CD4-positive, alpha-beta memory T cell (primary cell): ENCODE measurements around the gene EGLN2. TPM values are rescaled to one million over a fixed set of nuclear protein-coding genes. Genes with fewer than 3 reads are reported as not detected.
"Not testable (repeated sequence)": the region's sequence is repeated elsewhere in the genome, so short reads cannot be mapped to it uniquely, and the experiment has no call there.

Experiments used
- CTCF ChIA-PET: fragments of 350-600 bp; sonication (Branson Sonifier 250); formaldehyde crosslinking; loops from one replicate; lab custom pipeline; 2021; ENCODE audit warnings: inconsistent platforms; ENCODE audit not compliant: partially characterized antibody; lab: Charles Lee
- POLR2A ChIA-PET: fragments of 350-600 bp; sonication (Branson Sonifier 250); formaldehyde crosslinking; loops from one replicate; lab custom pipeline; 2021; ENCODE audit not compliant: partially characterized antibody; lab: Charles Lee
- DNase-seq, 5 donors: peaks; one replicate each; pipeline versions ENCODE4 v3.0.0 to v3.0.0-alpha.2; 2020 to 2022; ENCODE audit warnings: mixed read lengths in 1 of 5
- H3K27ac ChIP-seq: one replicate; pipeline ENCODE4 v1.7.0; 2013; ENCODE audit warnings: low read depth, low read length
- H3K27me3 ChIP-seq: 2 replicates; pipeline ENCODE4 v1.7.0; 2013; ENCODE audit warnings: mild to moderate bottlenecking, low read length, moderate library complexity; ENCODE audit not compliant: insufficient read depth
- H3K36me3 ChIP-seq: 2 replicates; pipeline ENCODE4 v1.7.0; 2013; ENCODE audit warnings: mild to moderate bottlenecking, low read length, moderate library complexity; ENCODE audit not compliant: insufficient read depth
- H3K4me1 ChIP-seq: 2 replicates; pipeline ENCODE4 v1.7.0; 2013; ENCODE audit warnings: mild to moderate bottlenecking, low read length, moderate library complexity; ENCODE audit not compliant: insufficient read depth
- H3K4me3 ChIP-seq, 2 donors: one replicate each; pipeline ENCODE4 v1.7.0; 2013; ENCODE audit warnings: low read length in 2 of 2, mild to moderate bottlenecking in 1 of 2
- H3K9me3 ChIP-seq, 2 donors: one replicate each; pipeline ENCODE4 v1.7.0; 2013; ENCODE audit warnings: low read length in 2 of 2, control low read depth in 1 of 2; ENCODE audit not compliant: control insufficient read depth in 1 of 2
- H3K27ac Mint-ChIP-seq, 7 donors: one replicate each; pipeline ENCODE4 v1.8.0; 2020 to 2021; ENCODE audit warnings: mixed read lengths in 7 of 7, mild to moderate bottlenecking in 6 of 7, inconsistent platforms in 3 of 7, moderate library complexity in 3 of 7
- H3K27me3 Mint-ChIP-seq, 2 donors: one replicate each; pipeline ENCODE4 v1.8.0; 2020 to 2021; ENCODE audit warnings: mixed read lengths in 2 of 2
- H3K36me3 Mint-ChIP-seq, 2 donors: one replicate each; pipeline ENCODE4 v1.8.0; 2020 to 2021; ENCODE audit warnings: mixed read lengths in 2 of 2, inconsistent platforms in 1 of 2, mild to moderate bottlenecking in 1 of 2
- H3K4me1 Mint-ChIP-seq, 4 donors: one replicate each; pipeline ENCODE4 v1.8.0; 2020 to 2021; ENCODE audit warnings: mixed read lengths in 4 of 4, mild to moderate bottlenecking in 1 of 4
- H3K4me3 Mint-ChIP-seq, 8 donors: one replicate each; pipeline ENCODE4 v1.8.0; 2020 to 2021; ENCODE audit warnings: mixed read lengths in 8 of 8, mild to moderate bottlenecking in 7 of 8, moderate library complexity in 6 of 8, inconsistent platforms in 3 of 8
- H3K9me3 Mint-ChIP-seq, 8 donors: one replicate each; pipeline ENCODE4 v1.8.0; 2020 to 2021; ENCODE audit warnings: mixed read lengths in 8 of 8, mild to moderate bottlenecking in 5 of 8, inconsistent platforms in 3 of 8, moderate library complexity in 1 of 8
- intact Hi-C: fragments of 100-400 bp; cut with micrococcal nuclease; formaldehyde crosslinking; loops from one replicate; pipeline ENCODE4 v1.15.1; 2023
- polyA plus RNA-seq, 2 donors: library from polyadenylated mRNA; unstranded; fragments of 300-500 nt; fragmentation: Illumina TruSeq; gene quantifications; one replicate each; pipeline ENCODE4 v1.2.3, GENCODE V29; 2021
- total RNA-seq, 2 experiments: library from RNA; stranded (reverse); gene quantifications; one replicate each; pipeline ENCODE4 v1.2.3, GENCODE V29; 2021

The EGLN2 gene
- total and polyA plus RNA-seq, 4 experiments from 2014 or later = 141 to 219 (median 205) TPM

GRCh38 chr19:40763526-40763925 lies 35.5 kb upstream of the EGLN2 start:
- CTCF ChIA-PET = no interaction called here
- POLR2A ChIA-PET = interaction anchor here (0.6 to 0.7 kb wide), 2 partner anchors 14 to 35 kb away, joined by 3 to 4 read pairs; partner anchors contain the start of gene EGLN2
- H3K36me3 Mint-ChIP-seq = peaks cover 58 to 70% of the 10 kb centered on the region in 2 donors
- H3K27ac Mint-ChIP-seq = peak overlapping the region in 4 of 7 donors; percentile 13 to 41 (median 30)
- H3K4me3 Mint-ChIP-seq = no peak overlapping the region
- H3K9me3 Mint-ChIP-seq = no peaks in the 10 kb centered on the region
- no peaks in the 10 kb centered on the region for H3K27me3 Mint-ChIP-seq
- Histone ChIP-seq H3K9me3 (no peaks in the 10 kb centered on the region), H3K27ac (no peak overlapping the region), H3K36me3 (peaks cover 72% of the 10 kb centered on the region), H3K27me3 (no peaks in the 10 kb centered on the region), H3K4me3 (no peak overlapping the region), H3K4me1 (peaks cover 14% of the 10 kb centered on the region)
- intact Hi-C loops = no loop called here
- peaks cover 15 to 42% (median 23%) of the 10 kb centered on the region in 4 donors for H3K4me1 Mint-ChIP-seq
- no peak for DNase-seq

DNA sequence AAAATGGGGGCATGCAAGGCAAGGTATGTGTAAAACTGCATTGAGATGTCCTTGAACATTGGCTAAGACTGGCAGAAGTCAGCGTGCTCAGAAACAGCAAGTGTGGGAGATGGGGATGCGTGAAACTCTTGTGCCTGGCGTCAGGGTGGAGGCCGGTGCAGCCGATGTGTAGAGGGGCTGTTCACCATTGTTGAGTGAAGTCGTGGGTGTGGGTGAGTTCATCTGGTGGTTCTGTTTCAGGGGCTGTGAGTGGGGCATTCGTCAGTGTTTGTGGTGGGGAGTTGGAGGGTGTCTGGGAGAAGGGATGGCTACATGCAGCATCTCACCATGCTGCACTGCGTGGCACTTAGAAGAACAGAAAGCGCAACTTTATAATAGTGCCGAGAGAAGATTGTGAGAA lies 35.0 kb upstream of the EGLN2 start:
- Mint-ChIP-seq H3K27ac (peak overlapping the region in 5 of 7 donors; percentile 13 to 63 (median 41)), H3K4me1 (peaks cover 15 to 41% (median 23%) of the 10 kb centered on the region in 4 donors), H3K9me3 (no peaks in the 10 kb centered on the region), H3K27me3 (no peaks in the 10 kb centered on the region), H3K36me3 (peaks cover 58 to 72% of the 10 kb centered on the region in 2 donors), H3K4me3 (no peak overlapping the region)
- CTCF ChIA-PET = no interaction called here
- H3K36me3 ChIP-seq = peaks cover 69% of the 10 kb centered on the region
- no peak for DNase-seq
- peaks cover 14% of the 10 kb centered on the region for H3K4me1 ChIP-seq
- H3K9me3 ChIP-seq = no peaks in the 10 kb centered on the region
- H3K27ac ChIP-seq = no peak overlapping the region
- no peaks in the 10 kb centered on the region for H3K27me3 ChIP-seq
- POLR2A ChIA-PET = no interaction called here
- intact Hi-C loops = no loop called here
- no peak overlapping the region for H3K4me3 ChIP-seq

DNA sequence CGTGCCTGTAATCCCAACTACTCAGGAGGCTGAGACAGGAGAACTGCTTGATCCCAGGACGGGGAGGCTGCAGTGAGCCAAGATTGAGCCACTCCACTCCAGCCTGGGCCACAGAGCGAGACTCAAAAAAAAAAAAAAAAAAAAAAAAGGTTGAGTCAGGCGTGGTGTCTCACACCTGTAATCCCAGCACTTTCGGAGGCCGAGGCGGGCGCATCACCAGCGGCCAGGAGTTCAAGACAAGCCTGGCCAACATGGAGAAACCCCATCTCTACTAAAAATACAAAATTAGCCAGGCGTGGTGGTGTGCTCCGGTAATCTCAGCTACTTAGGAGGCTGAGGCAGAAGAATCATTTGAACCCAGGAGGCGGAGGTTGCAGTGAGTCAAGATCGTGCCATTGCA lies 32.6 kb upstream of the EGLN2 start:
- H3K27me3 ChIP-seq, H3K9me3 Mint-ChIP-seq, H3K4me3 Mint-ChIP-seq, H3K27ac Mint-ChIP-seq, H3K27me3 Mint-ChIP-seq, H3K27ac ChIP-seq, intact Hi-C loops, H3K9me3 ChIP-seq, DNase-seq, H3K4me3 ChIP-seq: not testable (repeated sequence)
- ChIA-PET CTCF (interaction anchor here (0.7 to 1.6 kb wide), 2 partner anchors 14 to 32 kb away, joined by 3 read pairs; partner anchors contain the start of gene EGLN2), POLR2A (interaction anchor here (1.7 to 4.9 kb wide), 3 partner anchors 11 to 49 kb away, joined by 4 to 28 read pairs (median 13); partner anchors contain the start of genes COQ8B, ITPKC and RAB4B)
- peaks cover 23 to 39% (median 29%) of the 10 kb centered on the region in 4 donors for H3K4me1 Mint-ChIP-seq
- peaks cover 46 to 62% of the 10 kb centered on the region in 2 donors for H3K36me3 Mint-ChIP-seq
- Histone ChIP-seq H3K4me1 (peaks cover 20% of the 10 kb centered on the region), H3K36me3 (peaks cover 46% of the 10 kb centered on the region)

DNA sequence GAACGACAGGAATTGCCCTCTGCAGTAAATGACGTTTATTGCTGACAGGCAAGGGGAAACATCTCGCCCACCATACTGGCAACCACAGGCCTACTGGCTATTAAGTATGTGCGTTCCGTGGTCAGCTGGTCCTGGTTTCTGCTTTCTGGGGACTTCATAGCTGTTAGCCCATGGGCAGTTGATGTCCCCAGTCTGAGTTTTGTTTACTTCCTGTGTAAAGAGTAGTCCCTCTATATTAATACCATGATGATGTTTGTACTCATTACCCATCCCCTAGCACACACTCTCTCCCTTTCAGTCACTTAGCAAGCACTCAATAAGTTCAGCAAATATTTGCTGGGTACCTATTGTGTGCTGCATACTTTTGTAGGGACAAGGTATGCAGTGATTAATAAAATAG lies 30.1 kb upstream of the EGLN2 start:
- peaks cover 27 to 40% of the 10 kb centered on the region in 2 donors for H3K36me3 Mint-ChIP-seq
- CTCF ChIA-PET = no interaction called here
- peak overlapping the region in 1 of 7 donors; percentile 64 for H3K27ac Mint-ChIP-seq
- H3K4me3 Mint-ChIP-seq = no peak overlapping the region
- peaks cover 20% of the 10 kb centered on the region for H3K4me1 ChIP-seq
- H3K4me3 ChIP-seq = no peak overlapping the region
- POLR2A ChIA-PET = interaction anchor here (1.3 to 4.9 kb wide), 3 partner anchors 9 to 30 kb away, joined by 4 to 28 read pairs (median 4); partner anchors contain the start of genes ACTMAP, EGLN2 and RAB4B
- intact Hi-C loops = no loop called here
- peaks cover 21% of the 10 kb centered on the region for H3K36me3 ChIP-seq
- no peak overlapping the region for H3K27ac ChIP-seq
- H3K4me1 Mint-ChIP-seq = peaks cover 21 to 33% (median 27%) of the 10 kb centered on the region in 4 donors
- no peaks in the 10 kb centered on the region for H3K27me3 ChIP-seq
- H3K27me3 Mint-ChIP-seq = no peaks in the 10 kb centered on the region
- no peaks in the 10 kb centered on the region for H3K9me3 ChIP-seq
- DNase-seq = no peak
- H3K9me3 Mint-ChIP-seq = peaks cover 0 to 5% (median 0%) of the 10 kb centered on the region in 8 donors

GRCh38 chr19:40771101-40771862 lies 27.7 kb upstream of the EGLN2 start:
- peak overlapping the region in 6 of 7 donors; percentile 33 to 84 (median 68) for H3K27ac Mint-ChIP-seq
- DNase-seq = peak in 4 of 5 donors; percentile 34 to 54 (median 47)
- POLR2A ChIA-PET = interaction anchor here (0.6 to 14.6 kb wide), 4 partner anchors 17 to 57 kb away, joined by 3 to 369 read pairs (median 3); partner anchors contain the start of gene EGLN2

DNA sequence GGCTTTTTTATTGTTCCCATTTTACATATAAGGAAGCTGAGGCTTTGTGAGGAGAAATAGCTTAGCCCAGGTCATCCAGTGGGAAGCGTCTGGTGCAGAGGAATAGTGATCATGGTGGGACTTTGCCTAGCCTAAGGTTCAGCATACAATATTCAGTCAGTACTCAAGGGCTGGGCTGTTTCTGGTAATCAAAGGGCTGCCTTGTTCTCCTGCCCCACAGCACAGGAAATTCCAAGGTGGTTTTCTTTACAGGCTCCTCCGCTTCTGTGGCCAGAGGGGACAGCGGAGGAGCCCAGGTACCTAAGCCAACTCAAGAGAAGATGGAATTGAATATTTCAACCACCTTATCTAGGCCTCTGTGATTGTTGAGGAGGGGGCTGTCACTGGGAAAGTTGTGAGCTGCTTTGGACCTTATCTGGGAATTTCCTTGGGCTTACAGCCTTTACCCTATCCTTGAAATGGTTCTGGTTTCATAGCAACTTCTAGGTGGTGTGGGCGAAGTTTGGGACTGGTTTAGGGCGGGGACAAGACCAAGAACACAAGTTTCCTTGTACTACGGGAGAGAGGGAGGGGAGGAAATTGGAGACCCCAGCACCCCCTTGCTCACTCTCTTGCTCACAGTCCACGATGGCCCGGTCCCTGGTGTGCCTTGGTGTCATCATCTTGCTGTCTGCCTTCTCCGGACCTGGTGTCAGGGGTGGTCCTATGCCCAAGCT lies 23.9 kb upstream of the EGLN2 start, which contains the start of gene MIA:
Gene MIA, plus strand, starts transcription at position 606 of the 716 bp plus-strand sequence. Its CDS starts 22 bp downstream, at position 628.
- Mint-ChIP-seq H3K9me3 (peaks cover 0 to 5% (median 0%) of the 10 kb centered on the region in 8 donors), H3K36me3 (peaks cover 9 to 21% of the 10 kb centered on the region in 2 donors), H3K27ac (peak within 1 kb of the TSS; percentile 10 to 99 (median 74)), H3K4me1 (peaks cover 25 to 44% (median 33%) of the 10 kb centered on the region in 4 donors), H3K4me3 (no peak within 1 kb of the TSS), H3K27me3 (no peaks in the 10 kb centered on the region)
- Histone ChIP-seq H3K9me3 (no peaks in the 10 kb centered on the region), H3K27me3 (no peaks in the 10 kb centered on the region), H3K27ac (no peak within 1 kb of the TSS), H3K36me3 (no peaks in the 10 kb centered on the region), H3K4me3 (no peak within 1 kb of the TSS), H3K4me1 (peaks cover 34% of the 10 kb centered on the region)
- intact Hi-C loops = no loop called here
- CTCF ChIA-PET = no interaction called here
- no peak for DNase-seq
- POLR2A ChIA-PET = interaction anchor here (0.9 to 14.6 kb wide), 3 partner anchors 22 to 27 kb away, joined by 3 to 369 read pairs (median 3); partner anchors contain the start of genes ACTMAP, EGLN2 and SNRPA

More at GRCh38 chr19:40771101-40771862, 27.7 kb upstream of the EGLN2 start:
- H3K27me3 Mint-ChIP-seq, H3K4me3 ChIP-seq, H3K36me3 ChIP-seq, H3K27ac ChIP-seq, H3K9me3 ChIP-seq, intact Hi-C loops, H3K4me1 ChIP-seq, H3K27me3 ChIP-seq, H3K9me3 Mint-ChIP-seq: not testable (repeated sequence)
- H3K4me3 Mint-ChIP-seq = peak overlapping the region in 3 of 8 donors; percentile 21 to 59 (median 48)
- peaks cover 9 to 17% of the 10 kb centered on the region in 2 donors for H3K36me3 Mint-ChIP-seq
- peaks cover 9 to 13% (median 11%) of the 10 kb centered on the region in 4 donors for H3K4me1 Mint-ChIP-seq
- CTCF ChIA-PET = interaction anchor here (1.2 to 1.5 kb wide), 3 partner anchors 7 to 373 kb away, joined by 3 to 4 read pairs (median 3); no protein-coding TSS in a partner anchor
